SK-N-SH (cell line): ENCODE results near the gene DPM2. TPM values are rescaled to one million over a fixed set of nuclear protein-coding genes. Genes with fewer than 3 reads are reported as not detected.

Experiments used
- CTCF ChIA-PET: fragments of 300-600, 350-600 bp; formaldehyde crosslinking; extraction: SDS; loops from one replicate; lab custom pipeline; 2021; lab: Yijun Ruan, JAX
- POLR2A ChIA-PET: fragments of 350-600 bp; sonication (Branson Sonifier 250); formaldehyde crosslinking; extraction: SDS; loops from one replicate; lab custom pipeline; 2020; ENCODE audit warnings: antibody characterized with exemption, inconsistent platforms; lab: Yijun Ruan, JAX
- DNase-seq: peaks from one replicate; pipeline ENCODE4 v3.0.0; 2012
- H2AFZ ChIP-seq: fragments of 200-600 bp; sonication (generic); 2 replicates; pipeline ENCODE4 v1.8.1; 2016; ENCODE audit warnings: antibody characterized with exemption, mild to moderate bottlenecking, low read depth
- H3F3A ChIP-seq: fragments of 200-600 bp; sonication (generic); replicated peaks from 2 replicates; pipeline ENCODE3; 2016; ENCODE audit warnings: antibody characterized with exemption, mild to moderate bottlenecking; ENCODE audit not compliant: insufficient read depth
- H3K27ac ChIP-seq, 2 experiments: fragments of 200-500 bp in 1 of 2; fragments of 200-600 bp in 1 of 2; sonication (Bioruptor generic) in 1 of 2; sonication (generic), shearing (Covaris generic) in 1 of 2; 2 replicates each; pipeline versions ENCODE4 v1.5.1 to v1.6.1; 2014 to 2016; ENCODE audit warnings: low read depth in 2 of 2, inconsistent platforms in 1 of 2, low read length in 1 of 2, mild to moderate bottlenecking in 1 of 2, mixed read lengths in 1 of 2
- H3K27me3 ChIP-seq: fragments of 200-600 bp; sonication (generic), shearing (Covaris generic); 2 replicates; pipeline ENCODE4 v1.6.1; 2016; ENCODE audit warnings: mixed run types; ENCODE audit not compliant: insufficient read depth
- H3K36me3 ChIP-seq, 2 experiments: fragments of 200-500 bp in 1 of 2; fragments of 200-600 bp in 1 of 2; sonication (Bioruptor generic) in 1 of 2; sonication (generic) in 1 of 2; replicated peaks in 1 of 2; 2 replicates each; pipeline versions ENCODE3 to v1.5.1; 2014 to 2016; ENCODE audit warnings: low read length in 1 of 2, mild to moderate bottlenecking in 1 of 2; ENCODE audit not compliant: insufficient read depth in 2 of 2, control insufficient read depth in 1 of 2
- H3K4me1 ChIP-seq, 2 experiments: fragments of 200-500 bp in 1 of 2; fragments of 200-600 bp in 1 of 2; sonication (Bioruptor generic) in 1 of 2; sonication (generic), shearing (Covaris generic) in 1 of 2; 2 replicates each; pipeline versions ENCODE4 v1.5.1 to v1.6.1; 2014 to 2016; ENCODE audit warnings: low read depth in 1 of 2, low read length in 1 of 2, mixed run types in 1 of 2; ENCODE audit not compliant: insufficient read depth in 2 of 2, control insufficient read depth in 1 of 2
- H3K4me2 ChIP-seq: fragments of 200-600 bp; sonication (generic), shearing (Covaris generic); 2 replicates; pipeline ENCODE4 v1.6.1; 2017; ENCODE audit warnings: mixed run types
- H3K4me3 ChIP-seq, 2 experiments: fragments of 200-500 bp in 1 of 2; fragments of 200-600 bp in 1 of 2; sonication (Bioruptor generic) in 1 of 2; sonication (generic), shearing (Covaris generic) in 1 of 2; 2 replicates each; pipeline versions ENCODE4 v1.5.1 to v1.8.1; 2014 to 2016; ENCODE audit warnings: low read depth in 2 of 2, inconsistent platforms in 1 of 2, low read length in 1 of 2, mild to moderate bottlenecking in 1 of 2, mixed read lengths in 1 of 2, moderate library complexity in 1 of 2
- H3K79me2 ChIP-seq: fragments of 200-600 bp; sonication (generic); 2 replicates; pipeline ENCODE4 v1.8.1; 2017; ENCODE audit warnings: mild to moderate bottlenecking; ENCODE audit not compliant: insufficient read depth
- H3K9ac ChIP-seq: fragments of 200-600 bp; sonication (generic); 2 replicates; pipeline ENCODE4 v1.6.1; 2017; ENCODE audit warnings: mixed run types
- H3K9me2 ChIP-seq: fragments of 200-600 bp; sonication (generic); 2 replicates; pipeline ENCODE4 v1.6.1; 2017; ENCODE audit warnings: mixed run types
- H3K9me3 ChIP-seq: fragments of 200-600 bp; sonication (generic); 2 replicates; pipeline ENCODE4 v1.6.1; 2017; ENCODE audit warnings: mixed run types, mild to moderate bottlenecking, moderate library complexity
- H4K20me1 ChIP-seq: fragments of 200-600 bp; sonication (generic); 2 replicates; pipeline ENCODE4 v1.6.1; 2017; ENCODE audit warnings: mild to moderate bottlenecking, mixed run types; ENCODE audit not compliant: insufficient read depth
- ELF1 ChIP-seq: IDR thresholded peaks from 2 replicates; pipeline ENCODE4 v1.4.0; 2012
- GATA2 ChIP-seq: sonication (generic); formaldehyde crosslinking; IDR thresholded peaks from 2 replicates; pipeline ENCODE4 v1.5.0; 2020; ENCODE audit warnings: mild to moderate bottlenecking, missing genetic modification reagents
- JUND ChIP-seq: IDR thresholded peaks from 2 replicates; pipeline ENCODE4 v1.4.0; 2012
- MAX ChIP-seq: IDR thresholded peaks from 2 replicates; pipeline ENCODE4 v1.4.0; 2012; ENCODE audit warnings: low read depth
- PBX3 ChIP-seq: IDR thresholded peaks from 2 replicates; pipeline ENCODE4; 2012
- RCOR1 ChIP-seq: fragments of 150-350 bp; IDR thresholded peaks from 2 replicates; pipeline ENCODE4 v1.6.1; 2017; ENCODE audit warnings: antibody characterized with exemption, low read length
- REST ChIP-seq: IDR thresholded peaks from 2 replicates; pipeline ENCODE4 v1.6.1; 2012; ENCODE audit warnings: mild to moderate bottlenecking, low read depth, low read length, moderate library complexity
- RXRA ChIP-seq: IDR thresholded peaks from 2 replicates; pipeline ENCODE4 v1.4.0; 2012; ENCODE audit warnings: low read depth, mild to moderate bottlenecking, borderline replicate concordance
- TAF1 ChIP-seq: IDR thresholded peaks from 2 replicates; pipeline ENCODE4 v1.6.1; 2012; ENCODE audit warnings: low read depth, mild to moderate bottlenecking, low read length, moderate library complexity, borderline replicate concordance
- WGBS: methylation state at CpG from one replicate; pipeline ENCODE4 v1.1.6; 2017; ENCODE audit warnings: low lambda C conversion rate; 5-methylcytosine and 5-hydroxymethylcytosine counted together
- polyA plus RNA-seq, 3 experiments: library from polyadenylated mRNA; depleted of rRNA; stranded (reverse); fragments of >200 nt; gene quantifications; 2 replicates each; pipeline ENCODE4 v1.2.3, GENCODE V29; 2012

The DPM2 gene
- polyA plus RNA-seq, 1 of the 3 experiments (the other 2 are of a cell fraction), result 106 TPM

GRCh38 chr9:127938298-127938690 is 640 bp upstream of the DPM2 start:
- WGBS, result 89% methylated on average over 19 of the region's 25 CpGs
- DNase-seq, result no peak
- no peak overlapping the region for H3K4me3 ChIP-seq
- ChIA-PET POLR2A (no interaction called here), CTCF (interaction anchor here (1.2 to 10.3 kb wide), 3 partner anchors 44 to 180 kb away, joined by 4 to 219 read pairs (median 8); no protein-coding TSS in a partner anchor)
- H3K79me2 ChIP-seq, result peaks cover 43% of the 10 kb centered on the region
- peak overlapping the region; percentile 91; the same call in 1 of the 2 replicates for H3K4me2 ChIP-seq
- TF ChIP-seq GATA2 (no peak), TAF1 (no peak), PBX3 (no peak), RXRA (no peak), RCOR1 (no peak), JUND (no peak)
- no peak overlapping the region for H3K9ac ChIP-seq
- H3K4me1 ChIP-seq, result peaks cover 12 to 50% of the 10 kb centered on the region in 2 experiments
- peak overlapping the region in 1 of 2 experiments; percentile 77; a peak in 1 of 4 replicates for H3K27ac ChIP-seq
- no peaks in the 10 kb centered on the region for H3K9me3 ChIP-seq
- no peaks in the 10 kb centered on the region for H3K9me2 ChIP-seq
- no peaks in the 10 kb centered on the region for H3F3A ChIP-seq
- no peak overlapping the region for H2AFZ ChIP-seq
- peaks cover 10% of the 10 kb centered on the region; the same call in 1 of the 2 replicates for H4K20me1 ChIP-seq
- H3K36me3 ChIP-seq, result peaks cover 0 to 36% of the 10 kb centered on the region in 2 experiments
- no peaks in the 10 kb centered on the region for H3K27me3 ChIP-seq

GRCh38 chr9:127937056-127937387 is 632 bp downstream of the DPM2 start:
- no peak for TF ChIP-seq ELF1
- TF ChIP-seq MAX, result no peak
- no peak for TF ChIP-seq REST
- Histone ChIP-seq H3K27ac (peak overlapping the region; percentile 71 to 77), H3K4me3 (peak overlapping the region; percentile 78 to 95), H3K9ac (peak overlapping the region; percentile 86), H3K27me3 (no peaks in the 10 kb centered on the region), H3K36me3 (peaks cover 3 to 24% of the 10 kb centered on the region in 2 experiments), H3K79me2 (peaks cover 46% of the 10 kb centered on the region), H3K9me3 (no peaks in the 10 kb centered on the region), H3K9me2 (no peaks in the 10 kb centered on the region), H2AFZ (no peak overlapping the region), H4K20me1 (0 out of 2 replicates have a peak, but pooled peaks cover 6% of the 10 kb centered on the region), H3K4me1 (peaks cover 12 to 38% of the 10 kb centered on the region in 2 experiments), H3K4me2 (peak overlapping the region; percentile 91), H3F3A (peaks cover under 1% of the 10 kb centered on the region)
- WGBS, result 4% methylated on average over 5 of the region's 7 CpGs
- DNase-seq, result no peak
- CTCF ChIA-PET, result interaction anchor here (0.7 to 10.3 kb wide), 6 partner anchors 16 to 357 kb away, joined by 3 to 219 read pairs (median 4); no protein-coding TSS in a partner anchor
- POLR2A ChIA-PET, result no interaction called here
